Esophagus squamous epithelium (tissue), 4 donors: Measurements from ENCODE around the gene ACTR8.

Experiments
- POLR2A ChIP-seq, 4 donors: fragments of 450-650 bp; IDR thresholded peaks; one replicate each; pipeline ENCODE4 v1.6.1; 2017; ENCODE audit warnings: antibody characterized with exemption in 4 of 4, mild to moderate bottlenecking in 4 of 4, moderate library complexity in 3 of 4
- TF ChIP-seq, protein P1 (sequence below), 6 experiments: fragments of 450-650 bp in 4 of 6; fragments of 200-600 bp in 2 of 6; sonication (generic) in 2 of 6; IDR thresholded peaks; one replicate each; pipeline ENCODE4 v1.5.1; 2016 to 2019; ENCODE audit warnings: antibody characterized with exemption in 6 of 6, mild to moderate bottlenecking in 4 of 6, moderate library complexity in 4 of 6

DNA sequence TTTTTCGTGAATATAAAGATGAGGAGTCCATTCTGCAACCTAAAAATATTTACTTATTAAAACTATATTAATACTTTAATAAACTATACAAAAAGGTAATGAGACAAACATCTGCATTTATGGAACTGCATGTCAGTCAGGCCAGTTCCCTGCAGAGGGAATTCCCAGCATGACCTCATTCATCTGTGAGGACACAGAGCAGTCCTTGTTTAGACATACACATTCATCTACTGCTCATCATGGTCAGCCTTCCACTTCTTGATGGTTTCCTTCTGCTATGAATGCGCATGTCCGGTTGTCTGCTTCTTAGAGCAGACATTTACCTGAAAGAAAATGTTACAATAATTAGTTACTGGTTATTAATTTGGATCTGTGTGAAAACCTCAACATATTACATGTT, 3.3 kb upstream of the ACTR8 start:
- TF ChIP-seq, protein P1, sequence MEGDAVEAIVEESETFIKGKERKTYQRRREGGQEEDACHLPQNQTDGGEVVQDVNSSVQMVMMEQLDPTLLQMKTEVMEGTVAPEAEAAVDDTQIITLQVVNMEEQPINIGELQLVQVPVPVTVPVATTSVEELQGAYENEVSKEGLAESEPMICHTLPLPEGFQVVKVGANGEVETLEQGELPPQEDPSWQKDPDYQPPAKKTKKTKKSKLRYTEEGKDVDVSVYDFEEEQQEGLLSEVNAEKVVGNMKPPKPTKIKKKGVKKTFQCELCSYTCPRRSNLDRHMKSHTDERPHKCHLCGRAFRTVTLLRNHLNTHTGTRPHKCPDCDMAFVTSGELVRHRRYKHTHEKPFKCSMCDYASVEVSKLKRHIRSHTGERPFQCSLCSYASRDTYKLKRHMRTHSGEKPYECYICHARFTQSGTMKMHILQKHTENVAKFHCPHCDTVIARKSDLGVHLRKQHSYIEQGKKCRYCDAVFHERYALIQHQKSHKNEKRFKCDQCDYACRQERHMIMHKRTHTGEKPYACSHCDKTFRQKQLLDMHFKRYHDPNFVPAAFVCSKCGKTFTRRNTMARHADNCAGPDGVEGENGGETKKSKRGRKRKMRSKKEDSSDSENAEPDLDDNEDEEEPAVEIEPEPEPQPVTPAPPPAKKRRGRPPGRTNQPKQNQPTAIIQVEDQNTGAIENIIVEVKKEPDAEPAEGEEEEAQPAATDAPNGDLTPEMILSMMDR (IDR thresholded peaks at IDR 0.05) = no peak
- TF ChIP-seq POLR2A (IDR thresholded peaks at IDR 0.05) = no peak
